ENCODE data around the gene EVC2. TPM values are rescaled to one million over a fixed set of nuclear protein-coding genes. Genes with fewer than 3 reads are reported as not detected.

Gene EVC2
- total and polyA plus RNA-seq, 2 donors (not counting 1 experiment from before 2014, with no cell fraction given), result 1.1 TPM; not detected in 1

GRCh38 chr4:5713861-5714260 lies 5.5 kb upstream of the EVC2 start:
- H3K36me3 ChIP-seq (replicated peaks in 1 of 2; ENCODE audit: control extremely low read depth in 1 of 2, control insufficient read depth in 1 of 2, extremely low read depth in 1 of 2, insufficient read depth in 2 of 2, low read length in 1 of 2), result no peaks in the 10 kb centered on the region
- Mint-ChIP-seq H3K4me1 (peaks cover 8% of the 10 kb centered on the region), H3K27ac (no peak overlapping the region), H3K4me3 (no peak overlapping the region), H3K9me3 (ENCODE audit: insufficient read depth) (peaks cover 3% of the 10 kb centered on the region), H3K27me3 (peaks cover 23% of the 10 kb centered on the region)
- peaks cover 0 to 7% of the 10 kb centered on the region in 2 donors for H3K4me1 ChIP-seq (ENCODE audit: control insufficient read depth in 2 of 2, insufficient read depth in 2 of 2, low read length in 2 of 2)
- no peak overlapping the region for H3K4me3 ChIP-seq (ENCODE audit: control extremely low read depth in 1 of 5, extremely low read depth in 1 of 5, insufficient read depth in 1 of 5, low read depth in 2 of 5, low read length in 4 of 5)
- WGBS (ENCODE audit: insufficient coverage), result 95% methylated on average over 5 of the region's 6 CpGs
- peaks cover 0 to 27% (median 0%) of the 10 kb centered on the region in 3 donors for H3K9me3 ChIP-seq (ENCODE audit: control extremely low read depth in 1 of 3, control insufficient read depth in 2 of 3, insufficient read depth in 1 of 3, low read length in 2 of 3)
- ATAC-seq (ENCODE audit: low read depth) (no peak), DNase-seq (no peak)
- H4K20me1 ChIP-seq (ENCODE audit: control insufficient read depth, insufficient read depth, low read length, poor library complexity, severe bottlenecking), result no peaks in the 10 kb centered on the region
- no peak overlapping the region for H3K27ac ChIP-seq (ENCODE audit: low read length in 2 of 2)
- H3K9ac ChIP-seq (ENCODE audit: low read length), result no peak overlapping the region
- TF ChIP-seq CTCF (IDR thresholded peaks at IDR 0.05) (no peak), EZH2 (IDR thresholded peaks at IDR 0.05; ENCODE audit: borderline replicate concordance, insufficient read depth, low read depth, low read length, poor library complexity, severe bottlenecking) (no peak)
- H3K4me2 ChIP-seq (replicated peaks; ENCODE audit: low read depth, low read length, poor library complexity, severe bottlenecking), result no peak overlapping the region
- ChIA-PET POLR2A (no interaction called here), CTCF (no interaction called here)
- H3K27me3 ChIP-seq (replicated peaks in 1 of 4; ENCODE audit: control extremely low read depth in 1 of 4, control insufficient read depth in 3 of 4, insufficient read depth in 4 of 4, low read length in 3 of 4), result peaks cover 0 to 16% (median 4%) of the 10 kb centered on the region in 4 experiments
- intact Hi-C loops (cut with micrococcal nuclease), result no loop called here
- no peak overlapping the region for H2AFZ ChIP-seq (ENCODE audit: insufficient read depth, low read depth, low read length, poor library complexity, severe bottlenecking)
- no peaks in the 10 kb centered on the region for H3K79me2 ChIP-seq (ENCODE audit: control insufficient read depth, insufficient read depth, low read length)

GRCh38 chr4:5712931-5713330 lies 4.6 kb upstream of the EVC2 start:
- Histone ChIP-seq H3K36me3 (replicated peaks in 1 of 2; ENCODE audit: control extremely low read depth in 1 of 2, control insufficient read depth in 1 of 2, extremely low read depth in 1 of 2, insufficient read depth in 2 of 2, low read length in 1 of 2) (no peaks in the 10 kb centered on the region), H3K79me2 (ENCODE audit: control insufficient read depth, insufficient read depth, low read length) (no peaks in the 10 kb centered on the region), H3K9me3 (ENCODE audit: control extremely low read depth in 1 of 3, control insufficient read depth in 2 of 3, insufficient read depth in 1 of 3, low read length in 2 of 3) (peaks cover 0 to 28% (median 0%) of the 10 kb centered on the region in 3 donors), H3K27me3 (replicated peaks in 1 of 4; ENCODE audit: control extremely low read depth in 1 of 4, control insufficient read depth in 3 of 4, insufficient read depth in 4 of 4, low read length in 3 of 4) (peaks cover 0 to 22% (median 4%) of the 10 kb centered on the region in 4 experiments), H3K9ac (ENCODE audit: low read length) (no peak overlapping the region), H3K27ac (ENCODE audit: low read length in 2 of 2) (no peak overlapping the region), H2AFZ (ENCODE audit: insufficient read depth, low read depth, low read length, poor library complexity, severe bottlenecking) (no peak overlapping the region), H3K4me3 (ENCODE audit: control extremely low read depth in 1 of 5, extremely low read depth in 1 of 5, insufficient read depth in 1 of 5, low read depth in 2 of 5, low read length in 4 of 5) (no peak overlapping the region), H3K4me1 (ENCODE audit: control insufficient read depth in 2 of 2, insufficient read depth in 2 of 2, low read length in 2 of 2) (peaks cover 0 to 10% of the 10 kb centered on the region in 2 donors), H3K4me2 (replicated peaks; ENCODE audit: low read depth, low read length, poor library complexity, severe bottlenecking) (no peak overlapping the region), H4K20me1 (ENCODE audit: control insufficient read depth, insufficient read depth, low read length, poor library complexity, severe bottlenecking) (no peaks in the 10 kb centered on the region)
- peaks cover 23% of the 10 kb centered on the region for H3K27me3 Mint-ChIP-seq
- 88% methylated on average over 2 of the region's 3 CpGs for WGBS (ENCODE audit: insufficient coverage)
- H3K27ac Mint-ChIP-seq, result no peak overlapping the region
- ChIA-PET CTCF (no interaction called here), POLR2A (no interaction called here)
- H3K9me3 Mint-ChIP-seq (ENCODE audit: insufficient read depth), result peaks cover 3% of the 10 kb centered on the region
- intact Hi-C loops (cut with micrococcal nuclease), result no loop called here
- no peak for TF ChIP-seq EZH2 (IDR thresholded peaks at IDR 0.05; ENCODE audit: borderline replicate concordance, insufficient read depth, low read depth, low read length, poor library complexity, severe bottlenecking)
- no peak for TF ChIP-seq CTCF (IDR thresholded peaks at IDR 0.05)
- H3K4me3 Mint-ChIP-seq, result no peak overlapping the region
- H3K4me1 Mint-ChIP-seq, result peaks cover 8% of the 10 kb centered on the region
- no peak for DNase-seq
- no peak for ATAC-seq (ENCODE audit: low read depth)
